Measurements from ENCODE around the gene ESPL1. TPM values are rescaled to one million over a fixed set of nuclear protein-coding genes. Genes with fewer than 3 reads are reported as not detected.

The ESPL1 gene
- polyA plus RNA-seq, 1 experiment = 7.3 TPM

GRCh38 chr12:53324113-53324778, 56.1 kb downstream of the ESPL1 start:
- no peak for DNase-seq (ENCODE audit: low read depth)
- POLR2A ChIA-PET = interaction anchor here (0.7 to 1.2 kb wide), 2 partner anchors 11 to 26 kb away, joined by 3 read pairs; no protein-coding TSS in a partner anchor

GRCh38 chr12:53324779-53325510, 56.8 kb downstream of the ESPL1 start:
- ChIA-PET POLR2A (interaction anchor here (0.6 to 1.2 kb wide), 3 partner anchors 27 to 96 kb away, joined by 3 read pairs; no protein-coding TSS in a partner anchor), CTCF (interaction anchor here (0.6 to 12.8 kb wide), 25 partner anchors 9 to 457 kb away, joined by 3 to 210 read pairs (median 4); partner anchors contain the start of genes PFDN5 and PRR13)
- Histone ChIP-seq H3K4me3 (ENCODE audit: low read depth, low read length) (peak overlapping the region; percentile 63), H3K27me3 (ENCODE audit: control insufficient read depth, insufficient read depth, low read length) (no peaks in the 10 kb centered on the region; the same call in 1 of the 2 replicates), H3K36me3 (ENCODE audit: control insufficient read depth, insufficient read depth, low read length) (no peaks in the 10 kb centered on the region; the same call in 1 of the 2 replicates)
- peak; percentile 55 for DNase-seq (ENCODE audit: low read depth)
- TF ChIP-seq CTCF (IDR thresholded peaks at IDR 0.05; ENCODE audit: insufficient read depth, low read depth, low read length) = peak; percentile 86

More at GRCh38 chr12:53324113-53324778, 56.1 kb downstream of the ESPL1 start:
- no peaks in the 10 kb centered on the region; the same call in 1 of the 2 replicates for H3K36me3 ChIP-seq (ENCODE audit: control insufficient read depth, insufficient read depth, low read length)
- no peaks in the 10 kb centered on the region; the same call in 1 of the 2 replicates for H3K27me3 ChIP-seq (ENCODE audit: control insufficient read depth, insufficient read depth, low read length)
- TF ChIP-seq CTCF (IDR thresholded peaks at IDR 0.05; ENCODE audit: insufficient read depth, low read depth, low read length) = no peak
- CTCF ChIA-PET = interaction anchor here (0.7 to 12.8 kb wide), 20 partner anchors 8 to 194 kb away, joined by 3 to 210 read pairs (median 6); partner anchors contain the start of genes PRR13 and TARBP2
- peak overlapping the region; percentile 63 for H3K4me3 ChIP-seq (ENCODE audit: low read depth, low read length)

GRCh38 chr12:53325511-53326061, 57.5 kb downstream of the ESPL1 start:
- peak overlapping the region; percentile 63 for H3K4me3 ChIP-seq (ENCODE audit: low read depth, low read length)
- no peak for DNase-seq (ENCODE audit: low read depth)
- no peaks in the 10 kb centered on the region for H3K36me3 ChIP-seq (ENCODE audit: control insufficient read depth, insufficient read depth, low read length)
- CTCF ChIA-PET = interaction anchor here (0.6 to 12.8 kb wide), 22 partner anchors 9 to 456 kb away, joined by 3 to 210 read pairs (median 5); partner anchors contain the start of gene PFDN5
- TF ChIP-seq CTCF (IDR thresholded peaks at IDR 0.05; ENCODE audit: insufficient read depth, low read depth, low read length) = no peak
- peaks cover 2% of the 10 kb centered on the region for H3K27me3 ChIP-seq (ENCODE audit: control insufficient read depth, insufficient read depth, low read length)
- POLR2A ChIA-PET = interaction anchor here (0.6 to 0.7 kb wide), 2 partner anchors 27 to 96 kb away, joined by 3 read pairs; no protein-coding TSS in a partner anchor

- ChIA-PET CTCF (interaction anchor here (0.9 to 12.8 kb wide), 9 partner anchors 9 to 183 kb away, joined by 3 to 210 read pairs (median 10); partner anchors contain the start of genes AMHR2 and SP7), POLR2A (no interaction called here)
- H3K36me3 ChIP-seq (ENCODE audit: control insufficient read depth, insufficient read depth, low read length) = no peaks in the 10 kb centered on the region
These were observed 58.5 kb downstream of the ESPL1 start for GRCh38 chr12:53326460-53327185.

More at GRCh38 chr12:53326460-53327185, 58.5 kb downstream of the ESPL1 start:
- Histone ChIP-seq H3K4me3 (ENCODE audit: low read depth, low read length) (no peak overlapping the region), H3K27me3 (ENCODE audit: control insufficient read depth, insufficient read depth, low read length) (peaks cover 5% of the 10 kb centered on the region)
- no peak for TF ChIP-seq CTCF (IDR thresholded peaks at IDR 0.05; ENCODE audit: insufficient read depth, low read depth, low read length)
- DNase-seq (ENCODE audit: low read depth) = no peak

All from BJ (cell line).